ENCODE data around the gene GRID1.

The GRID1 gene

GRCh38 chr10:86350897-86351296 lies 15.7 kb downstream of the GRID1 start:
- no peak for ATAC-seq

- no peak for ATAC-seq
These were observed 16.5 kb downstream of the GRID1 start for GRCh38 chr10:86349940-86350630.

- ATAC-seq: no peak
These were observed 17.1 kb downstream of the GRID1 start for GRCh38 chr10:86349474-86349873.

- ATAC-seq: no peak
These were observed 18.0 kb downstream of the GRID1 start for GRCh38 chr10:86348321-86349210.

- ATAC-seq: no peak
These were observed 18.7 kb downstream of the GRID1 start for GRCh38 chr10:86347856-86348255.

- ATAC-seq: no peak
These were observed 19.6 kb downstream of the GRID1 start for GRCh38 chr10:86346799-86347665.

- no peak for ATAC-seq
These were observed 20.5 kb downstream of the GRID1 start for GRCh38 chr10:86345859-86346798.

GRCh38 chr10:86345296-86345858 lies 21.2 kb downstream of the GRID1 start:
- no peak for ATAC-seq

- ATAC-seq: no peak
These were observed 21.9 kb downstream of the GRID1 start for GRCh38 chr10:86344714-86345161.

- ATAC-seq: no peak
These were observed 22.3 kb downstream of the GRID1 start for GRCh38 chr10:86344281-86344680.

GRCh38 chr10:86343761-86344160 lies 22.8 kb downstream of the GRID1 start:
- ATAC-seq: no peak

- no peak for ATAC-seq
These were observed 24.3 kb downstream of the GRID1 start for GRCh38 chr10:86342111-86342863.

- no peak for ATAC-seq
These were observed 25.2 kb downstream of the GRID1 start for GRCh38 chr10:86341361-86341811.

GRCh38 chr10:86340991-86341260 lies 25.7 kb downstream of the GRID1 start:
- ATAC-seq: no peak

GRCh38 chr10:86340176-86340990 lies 26.2 kb downstream of the GRID1 start:
- ATAC-seq: no peak

- ATAC-seq: no peak
These were observed 27.2 kb downstream of the GRID1 start for GRCh38 chr10:86339226-86339865.

GRCh38 chr10:86337121-86337601 lies 29.4 kb downstream of the GRID1 start:
- ATAC-seq: no peak

GRCh38 chr10:86336341-86336740 lies 30.3 kb downstream of the GRID1 start:
- ATAC-seq: no peak

- ATAC-seq: no peak
These were observed 30.8 kb downstream of the GRID1 start for GRCh38 chr10:86335831-86336230.

All from activated CD4-positive, CD25-positive, alpha-beta regulatory T cell treated with anti-CD3 and anti-CD28 coated beads, Interleukin-2, amount 50 U/mL, for 24 hours (primary cell).